GM23338 (cell line): ENCODE measurements around the gene ILDR2. TPM values are rescaled to one million over a fixed set of nuclear protein-coding genes. Genes with fewer than 3 reads are reported as not detected.
A peak's percentile ranks its signal among the peaks of the same experiment; 100 is the strongest.

Experiments used
- polyA plus RNA-seq: library from polyadenylated mRNA; unstranded; fragments of >200 nt; fragmentation: Nextera tagmentation; extraction: Ambion mirVana; gene quantifications from 2 replicates; pipeline ENCODE4 v1.2.1, GENCODE V29; 2016
- small RNA-seq: library from RNA; depleted of rRNA; stranded (forward); fragments of <200 nt; gene quantifications from one replicate; pipeline ENCODE3, GENCODE V24; 2014; ENCODE audit warnings: low replicate concordance
- total RNA-seq: library from RNA; depleted of rRNA; stranded (reverse); fragments of >200 nt; shearing (Covaris generic); gene quantifications from 2 replicates; pipeline ENCODE4 v1.2.3, GENCODE V29; 2014; rRNA removed

ILDR2 gene
- total and polyA plus RNA-seq, 2 experiments from 2014 or later: 0.27 to 2.4 TPM

Small RNAs within 50 kb of the gene (small RNA-seq; reads per million reads assigned to genes)
- 0.77 reads per million, percentile 52 among the genes with 10 or more reads in this experiment for gene RNA5SP65

Other genes with a start within 250 kb of the ILDR2 start
- 31.3 and 31.4 TPM in 2 replicates for gene POGK, start 136.1 kb downstream of the ILDR2 start, total RNA-seq
- 10.0 and 10.9 TPM in 2 replicates for gene POGK, start 136.1 kb downstream of the ILDR2 start, polyA plus RNA-seq
- 20.6 and 21.8 TPM in 2 replicates for gene TADA1, start 99.3 kb downstream of the ILDR2 start, total RNA-seq
- gene TADA1, start 99.3 kb downstream of the ILDR2 start, polyA plus RNA-seq: 17.8 and 22.0 TPM in 2 replicates
- 0.35 and 0.76 TPM in 2 replicates for gene MAEL, start 13.7 kb upstream of the ILDR2 start, total RNA-seq
- 0.66 and 0.95 TPM in 2 replicates for gene MAEL, start 13.7 kb upstream of the ILDR2 start, polyA plus RNA-seq
- gene GPA33, start 114.8 kb upstream of the ILDR2 start, total RNA-seq: 0.28 TPM in 1 of 2 replicates, not detected in the other
- gene GPA33, start 114.8 kb upstream of the ILDR2 start, polyA plus RNA-seq: 0.09 and 0.10 TPM in 2 replicates
- 0.08 and 0.17 TPM in 2 replicates for gene STYXL2, start 118.5 kb upstream of the ILDR2 start, total RNA-seq
- gene STYXL2, start 118.5 kb upstream of the ILDR2 start, polyA plus RNA-seq: 0.23 and 0.40 TPM in 2 replicates
- gene POU2F1, start 245.3 kb upstream of the ILDR2 start, total RNA-seq: 52.0 and 66.1 TPM in 2 replicates
- gene POU2F1, start 245.3 kb upstream of the ILDR2 start, polyA plus RNA-seq: 29.9 and 38.8 TPM in 2 replicates